ENCODE measurements around the gene RANBP3.
"Not testable (repeated sequence)": the region's sequence is repeated elsewhere in the genome, so short reads cannot be mapped to it uniquely, and the experiment has no call there.

Gene RANBP3

GRCh38 chr19:5985837-5986236 is 7.9 kb upstream of the RANBP3 start:
- DNase-seq (ENCODE audit: low read depth) = not testable (repeated sequence)

- no peak for DNase-seq (ENCODE audit: low read depth)
Observed at GRCh38 chr19:5985098-5985783, 7.3 kb upstream of the RANBP3 start.

- DNase-seq (ENCODE audit: low read depth) = no peak
Observed at GRCh38 chr19:5984600-5984999, 6.7 kb upstream of the RANBP3 start.

- DNase-seq (ENCODE audit: low read depth) = no peak
Observed at GRCh38 chr19:5983367-5983955, 5.5 kb upstream of the RANBP3 start.

- no peak for DNase-seq (ENCODE audit: low read depth)
Observed at GRCh38 chr19:5978606-5979552, 939 bp upstream of the RANBP3 start.

- DNase-seq (ENCODE audit: low read depth) = no peak
Observed at GRCh38 chr19:5977222-5977784, 637 bp downstream of the RANBP3 start.

GRCh38 chr19:5976768-5977167 is 1.2 kb downstream of the RANBP3 start:
- no peak for DNase-seq (ENCODE audit: low read depth)

- no peak for DNase-seq (ENCODE audit: low read depth)
Observed at GRCh38 chr19:5975388-5975728, 2.6 kb downstream of the RANBP3 start.

- no peak for DNase-seq (ENCODE audit: low read depth)
Observed at GRCh38 chr19:5974721-5975387, 3.1 kb downstream of the RANBP3 start.

- no peak for DNase-seq (ENCODE audit: low read depth)
Observed at GRCh38 chr19:5973867-5974635, 3.9 kb downstream of the RANBP3 start.

- no peak for DNase-seq (ENCODE audit: low read depth)
Observed at GRCh38 chr19:5973376-5973775, 4.6 kb downstream of the RANBP3 start.

- no peak for DNase-seq (ENCODE audit: low read depth)
Observed at GRCh38 chr19:5972355-5972731, 5.6 kb downstream of the RANBP3 start.

GRCh38 chr19:5971714-5972354 is 6.1 kb downstream of the RANBP3 start:
- no peak for DNase-seq (ENCODE audit: low read depth)

GRCh38 chr19:5969476-5969875 is 8.5 kb downstream of the RANBP3 start:
- no peak for DNase-seq (ENCODE audit: low read depth)

- no peak for DNase-seq (ENCODE audit: low read depth)
Observed at GRCh38 chr19:5968431-5969373, 9.2 kb downstream of the RANBP3 start.

- DNase-seq (ENCODE audit: low read depth) = no peak
Observed at GRCh38 chr19:5967994-5968430, 9.9 kb downstream of the RANBP3 start.

- DNase-seq (ENCODE audit: low read depth) = no peak
Observed at GRCh38 chr19:5967571-5967970, 10.4 kb downstream of the RANBP3 start.

GRCh38 chr19:5966941-5967340 is 11.0 kb downstream of the RANBP3 start:
- DNase-seq (ENCODE audit: low read depth) = no peak

GRCh38 chr19:5966215-5966614 is 11.7 kb downstream of the RANBP3 start:
- DNase-seq (ENCODE audit: low read depth) = no peak

Data from non-pigmented ciliary epithelial cell (primary cell).